NB4 (cell line): Measurements from ENCODE around the gene TMEM52B.

Experiments used
- MYC ChIP-seq: IDR thresholded peaks from 2 replicates; pipeline ENCODE4 v1.6.1; 2011; ENCODE audit warnings: low read depth, low read length
- POLR2A ChIP-seq: IDR thresholded peaks from 2 replicates; pipeline ENCODE4 v1.6.1; 2011; ENCODE audit warnings: mild to moderate bottlenecking; ENCODE audit not compliant: insufficient read length; ENCODE audit errors: extremely low read depth
- TF ChIP-seq, protein P1 (sequence below): IDR thresholded peaks from one replicate; pipeline ENCODE4 v1.5.1; 2012; ENCODE audit warnings: low read depth, low read length
- TF ChIP-seq, protein P2 (sequence below): IDR thresholded peaks from 2 replicates; pipeline ENCODE4 v1.6.1; 2011; ENCODE audit warnings: low read depth, low read length

DNA sequence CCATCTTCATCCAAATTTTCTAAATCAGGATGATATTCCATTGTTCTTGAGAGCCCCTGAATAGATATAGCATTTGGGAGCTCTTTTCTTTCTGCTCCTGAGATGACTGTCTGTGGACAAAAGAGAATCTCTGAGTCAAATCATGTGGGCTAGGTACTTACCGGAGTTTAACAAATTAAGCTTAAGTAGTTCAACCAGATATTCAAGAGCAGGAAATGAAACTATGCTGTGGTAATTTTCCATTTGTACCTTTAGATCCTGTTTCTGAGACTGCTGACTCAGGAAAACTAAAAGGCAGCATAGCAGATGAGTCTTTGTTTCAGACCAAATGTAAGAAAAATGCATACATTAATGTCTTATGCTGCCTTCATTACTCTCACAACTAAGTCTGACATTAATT, 48.8 kb upstream of the TMEM52B start, which contains the start of gene CLEC7A:
- TF ChIP-seq, protein P1, sequence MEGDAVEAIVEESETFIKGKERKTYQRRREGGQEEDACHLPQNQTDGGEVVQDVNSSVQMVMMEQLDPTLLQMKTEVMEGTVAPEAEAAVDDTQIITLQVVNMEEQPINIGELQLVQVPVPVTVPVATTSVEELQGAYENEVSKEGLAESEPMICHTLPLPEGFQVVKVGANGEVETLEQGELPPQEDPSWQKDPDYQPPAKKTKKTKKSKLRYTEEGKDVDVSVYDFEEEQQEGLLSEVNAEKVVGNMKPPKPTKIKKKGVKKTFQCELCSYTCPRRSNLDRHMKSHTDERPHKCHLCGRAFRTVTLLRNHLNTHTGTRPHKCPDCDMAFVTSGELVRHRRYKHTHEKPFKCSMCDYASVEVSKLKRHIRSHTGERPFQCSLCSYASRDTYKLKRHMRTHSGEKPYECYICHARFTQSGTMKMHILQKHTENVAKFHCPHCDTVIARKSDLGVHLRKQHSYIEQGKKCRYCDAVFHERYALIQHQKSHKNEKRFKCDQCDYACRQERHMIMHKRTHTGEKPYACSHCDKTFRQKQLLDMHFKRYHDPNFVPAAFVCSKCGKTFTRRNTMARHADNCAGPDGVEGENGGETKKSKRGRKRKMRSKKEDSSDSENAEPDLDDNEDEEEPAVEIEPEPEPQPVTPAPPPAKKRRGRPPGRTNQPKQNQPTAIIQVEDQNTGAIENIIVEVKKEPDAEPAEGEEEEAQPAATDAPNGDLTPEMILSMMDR: no peak
- no peak for TF ChIP-seq MYC
- TF ChIP-seq POLR2A: no peak
- TF ChIP-seq, protein P2, sequence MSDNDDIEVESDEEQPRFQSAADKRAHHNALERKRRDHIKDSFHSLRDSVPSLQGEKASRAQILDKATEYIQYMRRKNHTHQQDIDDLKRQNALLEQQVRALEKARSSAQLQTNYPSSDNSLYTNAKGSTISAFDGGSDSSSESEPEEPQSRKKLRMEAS: no peak
